ENCODE measurements around the gene ZNF462. TPM values are rescaled to one million over a fixed set of nuclear protein-coding genes. Genes with fewer than 3 reads are reported as not detected.

Gene ZNF462
- total RNA-seq, 1 donor from 2014 or later, result 29.2 TPM

DNA sequence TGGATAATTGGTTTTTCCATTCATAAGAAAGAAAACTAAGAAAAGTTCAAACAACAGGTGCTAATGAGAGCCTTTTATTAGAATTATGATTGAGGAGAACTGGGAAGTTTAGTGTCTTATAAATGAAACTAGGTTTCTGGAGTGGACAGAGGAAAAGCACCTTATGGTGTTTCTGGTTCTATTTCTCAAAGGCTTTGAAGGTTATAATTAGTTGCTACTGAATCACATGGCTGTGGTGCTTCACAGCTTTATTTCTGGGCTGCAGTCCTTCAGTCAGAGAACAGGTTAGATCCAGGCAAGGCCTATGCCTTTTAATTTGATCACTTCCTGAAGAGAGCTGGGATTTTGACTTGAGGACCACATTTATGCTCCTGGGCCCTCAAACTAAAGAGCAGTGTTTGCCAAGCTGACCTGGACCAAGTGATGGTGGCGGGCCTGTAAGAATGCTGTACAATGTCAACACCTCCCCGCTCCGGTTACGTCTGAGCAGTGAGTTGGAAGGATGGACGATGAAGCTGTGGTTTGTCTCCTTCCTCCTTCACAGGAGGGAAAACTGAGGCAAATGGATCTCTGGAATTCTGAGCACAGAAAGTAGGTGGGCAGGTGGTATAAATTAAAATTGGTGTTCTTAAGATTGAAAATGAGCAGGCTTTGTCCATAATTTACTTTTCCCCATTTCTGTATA, 56.0 kb downstream of the ZNF462 start:
- Histone ChIP-seq H3K36me3 (peaks cover 8% of the 10 kb centered on the region), H3K9me3 (replicated peaks) (no peaks in the 10 kb centered on the region), H3K27me3 (ENCODE audit: low read depth) (no peaks in the 10 kb centered on the region), H3K4me1 (peaks cover 75% of the 10 kb centered on the region), H3K27ac (replicated peaks) (peak overlapping the region; percentile 94), H3K4me3 (peak overlapping the region; percentile 50)
- intact Hi-C loops (cut with micrococcal nuclease), result no loop called here
- DNase-seq, result no peak
- TF ChIP-seq, protein P1, sequence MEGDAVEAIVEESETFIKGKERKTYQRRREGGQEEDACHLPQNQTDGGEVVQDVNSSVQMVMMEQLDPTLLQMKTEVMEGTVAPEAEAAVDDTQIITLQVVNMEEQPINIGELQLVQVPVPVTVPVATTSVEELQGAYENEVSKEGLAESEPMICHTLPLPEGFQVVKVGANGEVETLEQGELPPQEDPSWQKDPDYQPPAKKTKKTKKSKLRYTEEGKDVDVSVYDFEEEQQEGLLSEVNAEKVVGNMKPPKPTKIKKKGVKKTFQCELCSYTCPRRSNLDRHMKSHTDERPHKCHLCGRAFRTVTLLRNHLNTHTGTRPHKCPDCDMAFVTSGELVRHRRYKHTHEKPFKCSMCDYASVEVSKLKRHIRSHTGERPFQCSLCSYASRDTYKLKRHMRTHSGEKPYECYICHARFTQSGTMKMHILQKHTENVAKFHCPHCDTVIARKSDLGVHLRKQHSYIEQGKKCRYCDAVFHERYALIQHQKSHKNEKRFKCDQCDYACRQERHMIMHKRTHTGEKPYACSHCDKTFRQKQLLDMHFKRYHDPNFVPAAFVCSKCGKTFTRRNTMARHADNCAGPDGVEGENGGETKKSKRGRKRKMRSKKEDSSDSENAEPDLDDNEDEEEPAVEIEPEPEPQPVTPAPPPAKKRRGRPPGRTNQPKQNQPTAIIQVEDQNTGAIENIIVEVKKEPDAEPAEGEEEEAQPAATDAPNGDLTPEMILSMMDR (IDR thresholded peaks at IDR 0.05; ENCODE audit: borderline replicate concordance), result no peak

DNA sequence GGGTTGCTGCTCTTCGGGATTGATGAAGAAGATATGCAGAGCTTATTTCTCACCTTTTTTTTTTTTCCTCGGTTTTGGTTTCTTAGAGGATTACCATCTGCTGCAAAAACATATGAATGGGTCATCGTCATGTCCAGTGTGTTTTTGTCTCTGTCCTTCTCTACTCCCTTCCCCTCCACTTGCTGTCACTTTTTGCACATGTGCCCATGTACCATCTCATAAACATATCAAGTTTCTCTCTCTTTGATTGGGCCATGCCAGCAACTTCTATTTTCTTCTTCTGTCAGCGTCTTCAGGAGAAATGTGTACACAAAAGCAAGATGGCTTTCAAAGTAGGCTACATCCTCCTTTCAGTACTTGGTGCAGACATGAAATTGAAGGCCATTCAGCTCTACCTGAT, 57.1 kb downstream of the ZNF462 start:
- intact Hi-C loops (cut with micrococcal nuclease), result no loop called here
- Histone ChIP-seq H3K27me3 (ENCODE audit: low read depth) (no peaks in the 10 kb centered on the region), H3K27ac (replicated peaks) (peak overlapping the region; percentile 94), H3K4me3 (peak overlapping the region; percentile 50), H3K36me3 (peaks cover 19% of the 10 kb centered on the region), H3K9me3 (replicated peaks) (no peaks in the 10 kb centered on the region), H3K4me1 (peaks cover 75% of the 10 kb centered on the region)
- DNase-seq, result no peak
- TF ChIP-seq, protein P1 (IDR thresholded peaks at IDR 0.05; ENCODE audit: borderline replicate concordance), result no peak

DNA sequence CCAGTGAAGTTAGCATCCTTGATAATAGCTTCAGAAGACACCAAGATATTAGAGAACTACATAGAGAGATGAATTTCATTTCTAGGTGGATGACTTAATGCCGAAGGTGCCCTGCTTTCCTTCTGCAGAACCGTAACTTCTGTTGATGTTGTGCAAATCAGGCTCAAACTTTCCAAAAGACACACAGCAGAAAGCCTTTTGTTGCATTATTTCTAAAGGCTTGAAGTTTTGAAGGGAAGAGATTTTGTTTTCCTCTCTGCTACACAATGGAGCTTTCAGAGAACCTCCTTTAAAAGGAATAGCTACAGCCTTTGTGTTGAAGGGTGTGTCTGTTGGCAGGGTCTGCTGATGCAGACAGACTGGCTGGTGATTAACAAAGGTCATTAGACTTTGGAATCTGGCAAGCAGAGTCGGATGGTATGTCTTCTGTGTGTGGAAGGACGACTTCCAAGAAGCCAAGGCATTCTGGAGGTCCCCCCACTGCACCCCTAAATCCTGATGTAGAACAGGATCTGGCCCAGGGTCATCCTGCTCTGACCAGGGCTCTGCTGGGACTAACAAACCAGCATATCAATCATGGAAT, 57.8 kb downstream of the ZNF462 start:
- TF ChIP-seq, protein P1 (IDR thresholded peaks at IDR 0.05; ENCODE audit: borderline replicate concordance), result no peak
- peak overlapping the region; percentile 94 for H3K27ac ChIP-seq (replicated peaks)
- H3K4me3 ChIP-seq, result peak overlapping the region; percentile 50
- H3K9me3 ChIP-seq (replicated peaks), result no peaks in the 10 kb centered on the region
- peaks cover 68% of the 10 kb centered on the region for H3K4me1 ChIP-seq
- no peaks in the 10 kb centered on the region for H3K27me3 ChIP-seq (ENCODE audit: low read depth)
- H3K36me3 ChIP-seq, result peaks cover 26% of the 10 kb centered on the region
- intact Hi-C loops (cut with micrococcal nuclease), result no loop called here
- no peak for DNase-seq

DNA sequence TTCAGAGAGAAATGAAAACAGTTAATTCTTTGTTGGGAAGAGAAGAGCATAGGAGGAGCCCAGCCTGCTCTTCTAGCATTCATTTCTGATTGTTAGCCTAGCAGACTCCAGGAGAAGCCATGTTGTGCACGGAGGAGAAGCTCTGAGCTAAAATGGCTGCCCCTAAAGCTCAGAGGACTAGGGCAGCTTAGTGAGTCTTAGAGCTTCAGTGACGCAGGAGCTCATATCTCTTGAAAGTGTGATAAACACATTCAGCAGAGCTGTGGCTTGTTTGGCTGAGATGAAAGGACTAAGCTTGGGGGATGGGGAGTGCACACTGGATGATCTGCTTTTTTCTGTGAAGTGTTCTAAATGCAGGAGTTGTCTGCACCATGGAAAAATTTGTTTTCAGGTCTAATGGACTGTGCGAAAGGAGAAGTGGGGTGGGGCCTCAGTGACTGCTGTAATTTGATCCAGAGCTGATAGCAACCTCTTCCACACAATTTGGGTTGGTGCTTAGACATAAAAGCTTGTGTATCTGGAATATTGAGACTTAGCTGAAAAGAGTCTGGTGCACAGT, 58.5 kb downstream of the ZNF462 start:
- Histone ChIP-seq H3K4me1 (peaks cover 62% of the 10 kb centered on the region), H3K27me3 (ENCODE audit: low read depth) (no peaks in the 10 kb centered on the region), H3K4me3 (peak overlapping the region; percentile 50), H3K9me3 (replicated peaks) (no peaks in the 10 kb centered on the region), H3K27ac (replicated peaks) (peak overlapping the region; percentile 94), H3K36me3 (peaks cover 32% of the 10 kb centered on the region)
- intact Hi-C loops (cut with micrococcal nuclease), result no loop called here
- TF ChIP-seq, protein P1 (IDR thresholded peaks at IDR 0.05; ENCODE audit: borderline replicate concordance), result no peak
- no peak for DNase-seq

DNA sequence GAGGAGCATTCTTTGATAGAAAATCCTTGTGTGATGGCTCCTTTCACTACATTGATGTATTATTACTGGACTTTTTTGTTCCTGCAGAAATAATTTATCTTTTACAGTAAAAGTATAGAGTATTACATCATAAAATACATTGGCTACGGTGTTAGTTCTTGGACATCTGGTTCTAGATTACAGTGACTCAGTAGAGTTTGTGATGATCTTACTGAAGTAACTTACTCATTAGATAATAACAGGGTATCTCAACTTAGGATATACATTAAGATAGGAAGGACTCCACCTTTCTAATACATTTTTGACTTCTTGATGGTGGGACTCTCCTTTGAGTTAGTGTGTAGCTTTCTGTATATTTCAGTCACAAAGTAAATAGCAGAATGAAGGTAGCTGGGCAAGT, 59.1 kb downstream of the ZNF462 start:
- Histone ChIP-seq H3K4me1 (peaks cover 56% of the 10 kb centered on the region), H3K27ac (replicated peaks) (peak overlapping the region; percentile 94), H3K4me3 (peak overlapping the region; percentile 50), H3K36me3 (peaks cover 38% of the 10 kb centered on the region), H3K9me3 (replicated peaks) (no peaks in the 10 kb centered on the region), H3K27me3 (ENCODE audit: low read depth) (no peaks in the 10 kb centered on the region)
- TF ChIP-seq, protein P1 (IDR thresholded peaks at IDR 0.05; ENCODE audit: borderline replicate concordance), result no peak
- DNase-seq, result no peak
- intact Hi-C loops (cut with micrococcal nuclease), result no loop called here
